HG02571 (cell line): ENCODE results near the gene SOCS6.
"Not testable (repeated sequence)": the region's sequence is repeated elsewhere in the genome, so short reads cannot be mapped to it uniquely, and the experiment has no call there.

Source experiments
- ATAC-seq: cut with Tn5 transposase; IDR thresholded peaks from one replicate; pipeline ENCODE4 v1.9.1; 2021; ENCODE audit warnings: mild to moderate bottlenecking, moderate library complexity; ENCODE audit not compliant: unreplicated experiment

The SOCS6 gene

GRCh38 chr18:70354771-70355170, 65.9 kb downstream of the SOCS6 start:
- ATAC-seq: no peak

GRCh38 chr18:70355620-70356385, 67.0 kb downstream of the SOCS6 start:
- no peak for ATAC-seq

- ATAC-seq: peak; percentile 81
Observed at GRCh38 chr18:70358105-70358406, 69.2 kb downstream of the SOCS6 start.

GRCh38 chr18:70359071-70359470, 70.2 kb downstream of the SOCS6 start:
- ATAC-seq: no peak

GRCh38 chr18:70362258-70362657, 73.4 kb downstream of the SOCS6 start:
- ATAC-seq: no peak

GRCh38 chr18:70363861-70364260, 75.0 kb downstream of the SOCS6 start:
- ATAC-seq: no peak

GRCh38 chr18:70365361-70365760, 76.5 kb downstream of the SOCS6 start:
- no peak for ATAC-seq

GRCh38 chr18:70366174-70366573, 77.3 kb downstream of the SOCS6 start:
- no peak for ATAC-seq

GRCh38 chr18:70366670-70367069, 77.8 kb downstream of the SOCS6 start:
- ATAC-seq: no peak

- ATAC-seq: not testable (repeated sequence)
Observed at GRCh38 chr18:70367344-70367743, 78.5 kb downstream of the SOCS6 start.

- ATAC-seq: no peak
Observed at GRCh38 chr18:70368903-70369302, 80.1 kb downstream of the SOCS6 start.

- no peak for ATAC-seq
Observed at GRCh38 chr18:70370762-70371733, 82.2 kb downstream of the SOCS6 start.

GRCh38 chr18:70371908-70372307, 83.1 kb downstream of the SOCS6 start:
- no peak for ATAC-seq

- no peak for ATAC-seq
Observed at GRCh38 chr18:70372450-70373041, 83.7 kb downstream of the SOCS6 start.

- ATAC-seq: no peak
Observed at GRCh38 chr18:70373042-70373519, 84.2 kb downstream of the SOCS6 start.

GRCh38 chr18:70374154-70374553, 85.3 kb downstream of the SOCS6 start:
- ATAC-seq: no peak

- ATAC-seq: no peak
Observed at GRCh38 chr18:70376137-70376913, 87.5 kb downstream of the SOCS6 start.

- ATAC-seq: no peak
Observed at GRCh38 chr18:70376914-70377258, 88.0 kb downstream of the SOCS6 start.

- ATAC-seq: no peak
Observed at GRCh38 chr18:70377317-70377799, 88.5 kb downstream of the SOCS6 start.

- ATAC-seq: no peak
Observed at GRCh38 chr18:70377857-70378701, 89.2 kb downstream of the SOCS6 start.
